Activated T-helper 1 cell treated with Interleukin-2 at 50 U/mL for 16 hours (primary cell): Measurements from ENCODE around the gene VLDLR.

Experiments used
- DNase-seq: peaks from one replicate; pipeline ENCODE4 v3.0.0-alpha.2; 2020; ENCODE audit warnings: low read depth

Gene VLDLR

DNA sequence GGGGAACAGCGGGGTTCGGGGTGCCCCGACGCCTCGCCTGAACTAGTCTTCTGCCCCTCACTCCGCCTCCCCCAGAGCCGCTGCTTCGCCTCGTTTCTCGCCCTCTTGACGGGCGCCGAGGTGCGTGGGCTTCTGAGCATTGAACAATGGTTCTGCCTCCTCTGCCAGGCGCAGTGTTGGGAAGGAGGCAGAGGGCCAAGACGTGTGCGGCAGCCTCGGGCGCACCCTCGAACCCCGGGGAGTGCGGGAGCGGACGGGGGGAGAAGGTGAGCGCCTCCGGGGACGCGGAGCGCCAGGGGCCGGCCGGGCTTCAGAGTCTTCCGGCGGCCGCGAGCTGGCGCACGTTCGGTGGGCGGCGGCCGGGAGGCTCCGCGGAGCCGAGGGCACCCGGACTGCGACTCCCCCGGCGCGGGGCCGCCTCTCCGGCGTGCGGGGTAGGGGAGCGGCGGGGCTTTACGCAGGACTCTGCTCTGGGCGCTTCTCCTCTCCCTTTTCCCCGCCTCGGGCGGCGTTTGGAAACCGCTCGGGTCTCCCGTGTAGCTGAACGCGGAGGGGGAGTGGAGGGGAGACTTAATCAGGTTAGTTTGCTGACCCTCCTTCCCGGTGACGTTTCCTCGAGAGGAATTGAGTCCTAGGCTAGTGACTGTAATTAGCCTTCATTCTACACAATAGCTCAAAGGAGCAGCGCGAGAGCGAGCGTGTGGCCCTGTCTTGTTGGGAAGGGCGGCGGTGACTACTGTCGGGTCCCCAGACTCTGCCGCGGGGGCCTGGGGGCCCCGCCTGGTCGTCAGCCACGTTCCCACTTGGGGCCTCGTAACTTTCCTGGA, 1.1 kb downstream of the VLDLR start:
- DNase-seq: no peak

DNA sequence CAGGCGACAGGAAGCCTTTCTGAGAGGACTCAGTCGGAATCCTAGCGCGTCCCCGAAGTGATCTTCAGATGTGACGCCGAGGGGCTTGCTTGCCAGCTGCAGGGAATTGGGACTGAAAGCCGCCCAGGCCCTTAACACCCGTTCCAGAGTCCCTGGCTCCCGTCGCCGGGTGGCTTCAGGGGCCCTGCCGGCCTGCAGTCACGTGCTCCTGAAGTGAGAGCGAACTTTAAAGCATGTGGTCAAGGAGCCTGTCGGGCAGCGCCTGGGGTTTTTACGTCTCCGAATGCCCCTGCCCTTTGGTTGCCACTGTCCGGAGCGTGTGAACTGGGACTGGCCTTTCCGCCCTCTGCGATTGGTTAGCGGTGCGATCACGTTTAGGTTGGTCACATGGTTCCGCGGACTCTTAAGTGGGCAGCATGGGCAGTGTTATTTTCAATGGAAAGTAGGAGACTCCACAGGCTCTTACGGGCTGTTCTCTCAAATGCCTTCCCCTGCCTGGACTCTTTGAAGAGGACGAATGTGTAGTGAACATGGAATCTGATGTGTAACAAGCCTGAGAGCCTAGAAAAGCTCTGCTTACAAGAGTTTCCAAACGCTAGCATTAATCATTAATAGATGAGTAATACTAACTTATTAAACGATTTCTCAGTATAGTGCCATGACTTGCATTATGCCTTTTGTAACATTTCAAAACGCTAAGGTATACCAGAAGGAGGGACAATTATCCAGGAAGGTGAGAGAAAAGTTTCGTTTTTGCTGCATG, 1.9 kb downstream of the VLDLR start:
- DNase-seq: no peak

DNA sequence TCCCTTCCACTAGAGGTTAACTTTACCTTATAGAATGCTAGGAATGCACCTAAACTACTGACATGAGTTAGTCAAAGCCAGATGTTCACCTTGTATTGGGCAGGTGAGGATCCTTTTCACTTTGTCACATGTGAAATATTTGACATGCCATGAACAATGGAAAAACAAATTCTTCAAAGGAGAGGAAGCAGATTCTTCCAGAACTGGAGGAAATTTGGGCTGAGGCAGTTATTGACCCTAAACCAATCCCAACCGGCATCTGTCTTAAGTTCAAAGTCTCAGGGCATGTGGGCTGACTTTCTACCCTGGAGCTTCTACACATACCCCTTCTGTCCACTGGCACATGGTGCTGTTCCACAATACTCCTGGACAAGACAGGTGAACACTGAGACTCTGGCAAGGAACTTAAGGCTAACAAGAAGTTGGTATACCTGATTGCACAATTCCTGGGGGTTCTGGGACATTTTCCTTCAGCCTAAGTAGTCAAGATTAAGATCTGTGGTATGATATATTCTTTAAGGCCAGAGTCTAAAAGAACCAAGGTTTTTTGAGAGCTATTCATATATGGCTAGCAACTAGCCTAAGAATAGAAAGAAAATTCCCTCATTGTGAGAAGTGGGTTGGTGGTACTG, 2.6 kb downstream of the VLDLR start:
- no peak for DNase-seq

DNA sequence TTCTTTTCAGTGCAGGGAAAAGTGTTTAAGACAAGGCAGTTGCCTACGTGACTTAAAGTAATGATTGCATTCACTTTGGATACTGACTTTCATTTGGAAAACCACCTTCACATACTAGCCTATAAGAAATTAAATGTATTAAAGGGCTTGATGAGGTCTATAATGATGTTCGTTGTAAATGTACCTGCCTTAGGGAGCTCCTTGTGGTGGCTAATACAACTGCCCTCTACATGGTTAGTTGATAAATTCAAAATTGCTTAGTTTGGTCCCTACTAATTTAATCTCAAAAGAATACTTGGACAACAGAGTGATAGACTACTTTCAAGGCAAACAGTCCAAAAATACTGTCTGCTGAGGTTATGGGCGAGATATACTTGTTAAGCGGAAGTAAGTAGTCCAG, 3.8 kb downstream of the VLDLR start:
- no peak for DNase-seq

DNA sequence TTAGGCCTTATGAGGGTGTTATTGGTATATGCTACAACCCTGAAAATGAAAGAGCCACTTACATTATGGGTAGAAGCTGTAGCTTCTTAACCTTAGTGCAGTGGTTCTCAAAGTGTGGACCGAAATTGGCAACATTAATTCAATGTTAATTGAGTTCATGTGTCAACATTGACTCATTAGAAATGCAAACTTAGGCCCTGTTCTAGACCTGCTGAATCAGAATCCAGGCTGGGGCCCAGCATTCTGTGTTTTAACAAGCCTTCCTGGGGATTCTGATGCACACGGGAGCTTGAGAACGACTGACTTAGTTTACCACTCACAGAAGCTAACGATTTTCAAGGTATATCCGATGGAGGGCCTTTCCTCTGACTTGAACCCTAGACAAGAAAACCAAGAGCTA, 7.3 kb downstream of the VLDLR start:
- DNase-seq: no peak

DNA sequence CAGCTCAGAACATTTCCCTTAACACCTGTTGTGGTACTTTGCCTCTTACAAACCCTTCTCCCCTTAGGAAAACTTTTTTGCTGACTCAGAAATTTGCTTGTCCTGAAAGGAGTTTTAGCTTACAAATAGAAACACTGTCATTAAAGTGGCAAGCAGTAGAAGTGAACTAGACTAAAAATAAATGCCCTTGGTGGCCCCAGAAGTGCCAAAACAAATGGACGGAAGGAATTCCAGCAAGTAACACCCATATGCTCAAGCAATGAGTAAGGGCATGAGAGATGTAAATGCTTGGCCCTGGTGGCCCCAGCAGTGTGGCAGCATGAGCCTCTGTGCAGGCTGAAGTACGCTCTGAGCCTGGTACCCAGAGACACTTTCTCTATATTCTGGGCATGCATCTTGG, 8.6 kb downstream of the VLDLR start:
- DNase-seq: no peak

DNA sequence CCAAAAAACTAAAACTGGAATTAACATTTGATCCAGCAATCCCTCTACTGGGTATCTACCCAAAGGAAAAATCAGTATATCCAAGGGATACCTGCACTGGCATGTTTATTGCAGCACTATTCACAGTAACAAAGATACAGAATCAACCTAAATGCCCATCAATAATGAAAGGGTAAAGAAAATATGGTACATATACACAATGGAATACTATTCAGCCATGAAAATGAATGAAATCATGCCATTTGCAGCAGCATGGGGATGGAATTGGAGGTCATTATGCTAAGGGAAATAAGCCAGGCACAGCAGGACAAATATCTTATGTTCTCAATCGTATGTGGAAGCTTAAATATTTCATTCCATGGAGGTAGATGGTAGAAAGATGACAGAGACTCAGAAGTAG, 9.7 kb downstream of the VLDLR start:
- DNase-seq: no peak

DNA sequence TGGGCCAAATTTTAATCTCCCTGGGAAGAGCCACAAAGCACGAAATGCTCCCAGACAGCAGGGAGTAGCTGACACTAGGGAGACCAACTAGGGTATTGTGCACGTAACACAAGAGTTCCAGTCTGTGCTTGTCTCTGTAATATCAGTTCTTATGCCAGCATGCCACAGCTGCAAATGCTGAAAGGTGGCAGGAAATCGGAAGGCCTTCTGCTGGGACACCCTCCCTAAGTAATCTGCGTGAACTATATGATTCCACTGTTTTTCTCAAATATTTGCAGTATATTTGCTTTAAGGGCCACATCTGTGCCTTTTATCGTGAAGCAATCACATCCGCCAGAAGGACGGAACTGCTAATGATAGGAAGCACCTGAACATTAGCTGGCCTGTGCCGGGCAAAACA, 12.6 kb downstream of the VLDLR start:
- no peak for DNase-seq

DNA sequence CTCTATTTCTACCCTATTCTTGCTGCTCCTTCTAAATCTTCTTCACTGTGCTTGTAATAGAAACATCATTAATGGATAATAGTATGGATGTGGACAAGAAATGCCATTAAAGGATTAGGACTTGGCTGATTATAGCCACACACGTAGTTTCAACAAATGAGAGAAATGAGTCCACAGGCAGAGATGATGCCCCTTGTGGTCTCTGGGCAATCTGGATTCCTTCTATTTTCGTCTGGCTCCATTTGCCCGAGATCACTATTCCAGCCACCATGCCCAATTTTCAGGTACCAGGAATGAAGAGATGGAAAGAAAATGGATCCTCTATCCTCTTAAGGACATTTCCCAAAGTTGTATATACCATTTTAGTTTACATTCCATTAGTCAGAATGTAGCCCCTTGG, 13.2 kb downstream of the VLDLR start:
- DNase-seq: no peak

DNA sequence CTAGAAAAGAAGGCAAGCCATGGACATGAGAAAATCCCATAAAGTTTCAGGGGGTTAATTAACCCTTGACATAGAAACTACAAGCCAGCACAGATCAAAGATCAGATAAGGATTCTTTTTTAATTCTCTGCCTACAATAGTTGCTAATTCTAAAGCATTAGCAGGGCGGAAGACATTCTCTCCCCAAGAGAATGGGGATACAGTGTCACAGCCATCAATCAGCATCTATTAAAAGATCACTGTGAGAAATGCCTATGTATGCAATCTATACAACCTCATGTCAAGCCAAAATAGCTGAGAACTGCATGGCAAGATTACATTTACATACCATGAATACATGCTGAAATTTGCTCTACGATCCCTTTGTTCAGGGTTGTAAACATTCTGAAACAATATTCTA, 14.3 kb downstream of the VLDLR start:
- DNase-seq: no peak

DNA sequence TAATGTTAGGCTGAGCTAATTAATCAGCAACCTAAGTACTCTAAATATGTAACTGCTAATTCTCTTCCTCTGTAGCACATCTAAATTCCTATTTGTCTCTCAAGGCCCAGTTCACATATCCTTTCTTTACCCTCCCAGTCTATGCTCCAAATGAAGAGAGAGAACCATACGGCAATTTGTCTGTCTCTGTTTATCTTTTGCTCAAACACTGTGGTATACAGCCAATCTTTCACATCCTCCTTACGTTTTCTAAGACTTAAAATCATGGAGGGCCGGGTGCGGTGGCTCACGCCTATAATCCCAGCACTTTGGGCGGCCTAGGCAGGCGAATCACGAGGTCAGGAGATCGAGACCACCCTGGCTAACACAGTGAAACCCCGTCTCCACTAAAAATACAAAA, 15.8 kb downstream of the VLDLR start:
- DNase-seq: no peak

DNA sequence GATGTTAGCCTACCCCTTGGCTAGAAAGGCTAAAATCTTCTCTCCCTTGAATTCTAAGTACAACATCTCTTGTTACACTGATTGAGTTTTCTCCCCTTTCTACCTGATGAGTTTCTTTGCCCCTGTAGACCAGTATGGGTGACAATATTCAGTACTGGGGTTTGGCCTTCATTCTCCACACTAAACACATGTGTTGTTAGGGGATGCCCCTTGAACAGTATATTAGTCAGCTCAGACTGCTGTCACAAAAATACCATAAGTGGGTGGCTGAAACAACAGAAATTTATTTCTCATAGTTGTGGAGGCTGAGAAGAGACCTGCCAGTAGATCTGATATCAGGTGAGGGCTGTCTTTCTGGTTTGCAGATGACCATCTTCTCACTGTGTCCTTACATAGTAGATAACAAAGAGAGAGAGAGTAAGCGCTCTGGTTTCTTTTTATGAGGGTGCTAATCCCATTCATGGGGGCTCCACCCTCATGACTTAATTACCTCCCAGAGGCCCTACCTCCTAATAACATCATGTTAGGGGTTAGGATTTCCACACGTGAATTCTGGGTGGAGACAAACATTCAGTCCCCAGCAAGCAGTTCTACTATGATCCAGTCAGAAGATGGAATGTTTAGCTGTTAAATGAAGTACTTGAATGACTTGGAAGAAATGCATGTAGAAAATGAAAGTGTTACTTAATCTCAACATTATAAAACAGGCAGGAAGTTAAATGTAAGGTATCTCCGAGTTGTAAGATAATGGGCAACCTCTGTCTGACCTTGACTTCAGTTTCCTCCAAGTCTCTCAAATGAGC, 17.5 kb downstream of the VLDLR start:
- DNase-seq: no peak

DNA sequence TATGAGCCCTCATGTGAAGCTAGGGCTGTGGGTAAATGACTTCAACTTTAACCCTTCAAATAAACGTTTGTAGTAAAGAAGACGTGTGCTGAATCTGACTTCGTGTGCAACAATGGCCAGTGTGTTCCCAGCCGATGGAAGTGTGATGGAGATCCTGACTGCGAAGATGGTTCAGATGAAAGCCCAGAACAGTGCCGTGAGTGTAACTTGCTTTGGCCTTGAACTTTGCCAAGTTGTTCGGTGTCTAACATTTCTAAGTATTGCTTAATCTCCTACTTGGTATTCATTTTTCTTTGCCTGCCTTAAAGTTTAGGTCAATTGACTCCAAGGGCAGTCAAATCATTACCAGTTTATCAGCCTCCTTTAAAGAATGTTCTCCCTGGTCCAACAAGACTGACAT, 18.2 kb downstream of the VLDLR start:
- no peak for DNase-seq

DNA sequence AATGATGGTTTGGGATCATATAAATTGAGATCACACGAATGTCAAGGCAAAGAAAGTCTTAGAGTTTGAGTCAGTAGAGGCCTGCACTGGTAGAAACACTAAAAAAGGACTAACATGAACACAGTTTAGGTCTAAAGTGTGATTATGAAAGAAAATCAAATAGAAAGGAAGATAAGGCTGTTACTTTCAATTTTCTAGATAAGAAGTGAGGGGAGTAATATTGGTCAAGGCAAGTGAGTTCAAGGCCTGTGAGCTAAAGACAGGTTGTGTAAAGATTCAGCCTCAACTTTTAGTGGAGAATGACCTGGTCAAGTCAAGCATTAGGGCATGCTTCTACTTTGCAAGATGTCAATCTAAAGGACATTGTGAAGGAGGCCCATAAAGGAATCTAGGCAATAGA, 19.0 kb downstream of the VLDLR start:
- DNase-seq: no peak

DNA sequence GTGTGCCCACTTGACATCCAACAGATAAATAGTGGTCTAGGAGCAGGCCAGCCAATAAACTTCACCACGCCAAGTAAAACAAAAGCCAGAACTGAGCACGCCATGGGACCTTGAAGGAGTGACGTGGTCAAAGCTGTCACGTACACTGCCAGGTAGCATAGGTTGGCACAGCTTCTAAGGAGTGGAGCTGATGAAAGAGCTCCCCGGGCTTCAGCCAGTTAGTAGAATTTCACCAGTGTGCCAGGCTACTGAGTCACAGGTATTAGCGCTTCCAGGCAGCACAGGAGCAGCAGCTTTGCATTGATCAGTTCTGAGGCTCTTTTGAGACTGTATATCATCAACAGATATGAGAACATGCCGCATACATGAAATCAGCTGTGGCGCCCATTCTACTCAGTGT, 19.4 kb downstream of the VLDLR start:
- DNase-seq: no peak

DNA sequence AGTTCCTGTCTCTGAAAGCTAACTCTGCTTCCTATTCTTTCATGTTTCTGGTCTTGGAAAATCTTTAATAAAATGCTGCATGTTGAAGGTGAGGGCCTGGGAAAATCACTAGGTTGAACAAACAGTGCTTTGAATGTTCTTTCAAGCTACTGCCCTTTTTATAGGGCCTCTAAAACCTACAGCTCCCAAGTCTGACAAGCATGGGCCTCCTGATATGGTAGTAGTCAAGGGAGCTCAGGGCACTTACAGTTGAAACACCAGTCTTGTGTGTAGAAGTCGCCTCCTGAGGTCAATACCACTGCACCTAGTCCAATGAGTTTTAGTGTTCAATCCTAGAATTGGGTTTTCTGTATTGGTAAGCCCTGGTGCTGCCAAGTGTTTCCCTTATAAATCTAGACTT, 20.5 kb downstream of the VLDLR start:
- DNase-seq: no peak

DNA sequence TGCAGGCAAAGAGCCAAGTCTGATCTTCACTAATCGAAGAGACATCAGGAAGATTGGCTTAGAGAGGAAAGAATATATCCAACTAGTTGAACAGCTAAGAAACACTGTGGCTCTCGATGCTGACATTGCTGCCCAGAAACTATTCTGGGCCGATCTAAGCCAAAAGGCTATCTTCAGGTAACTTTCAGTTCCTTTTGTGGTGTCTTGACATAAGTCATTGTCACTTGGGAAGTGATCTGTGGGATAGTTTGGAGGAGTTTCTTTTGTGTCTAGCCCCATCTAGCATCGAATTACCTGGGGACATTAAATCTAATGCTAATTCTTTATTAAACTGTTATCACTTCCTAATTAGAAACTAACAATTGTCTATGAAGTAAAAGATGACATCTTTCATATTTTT, 24.0 kb downstream of the VLDLR start:
- no peak for DNase-seq

DNA sequence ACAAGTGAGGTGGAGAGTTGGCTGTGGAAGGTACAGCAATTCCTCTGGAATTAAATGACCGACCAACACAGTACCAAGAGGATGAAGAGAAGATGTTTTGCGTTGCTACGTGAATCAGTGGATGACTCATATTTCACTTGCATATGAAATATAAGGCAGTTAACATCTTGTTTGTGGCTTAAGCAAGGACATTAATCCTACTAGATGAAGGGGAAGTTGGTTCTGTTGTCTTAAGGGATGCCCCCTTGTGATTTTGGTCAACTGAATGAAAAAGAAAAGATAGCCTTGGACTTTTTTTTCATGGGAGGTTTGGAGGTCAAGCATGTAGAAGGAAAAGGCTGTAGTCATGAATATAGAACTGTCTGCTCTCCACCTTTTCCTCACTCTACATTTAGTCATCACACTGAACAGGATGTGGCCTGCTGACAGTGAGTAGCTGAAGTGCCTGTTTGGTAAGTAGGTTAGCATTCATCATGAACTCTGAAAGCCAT, 33.9 kb downstream of the VLDLR start:
- DNase-seq: no peak

DNA sequence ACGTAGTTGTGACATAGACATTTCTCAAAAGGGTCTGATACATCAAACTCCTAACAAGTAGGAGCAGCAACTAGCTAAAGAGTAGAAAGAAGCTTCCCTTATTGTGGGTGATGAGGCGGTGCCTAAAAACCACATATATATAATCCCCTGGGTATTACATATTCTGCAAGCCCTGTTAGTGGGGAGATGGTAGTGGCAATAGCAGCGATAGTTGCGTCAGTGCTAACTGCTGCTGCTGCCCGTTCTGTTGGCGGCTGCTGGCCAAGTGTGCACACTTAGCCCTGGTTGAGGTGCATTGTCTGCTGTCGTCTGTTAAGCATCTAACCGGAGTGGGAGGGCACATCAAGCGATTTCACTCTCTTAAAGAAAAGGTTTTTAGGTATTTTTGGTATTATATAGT, 35.8 kb downstream of the VLDLR start:
- no peak for DNase-seq

DNA sequence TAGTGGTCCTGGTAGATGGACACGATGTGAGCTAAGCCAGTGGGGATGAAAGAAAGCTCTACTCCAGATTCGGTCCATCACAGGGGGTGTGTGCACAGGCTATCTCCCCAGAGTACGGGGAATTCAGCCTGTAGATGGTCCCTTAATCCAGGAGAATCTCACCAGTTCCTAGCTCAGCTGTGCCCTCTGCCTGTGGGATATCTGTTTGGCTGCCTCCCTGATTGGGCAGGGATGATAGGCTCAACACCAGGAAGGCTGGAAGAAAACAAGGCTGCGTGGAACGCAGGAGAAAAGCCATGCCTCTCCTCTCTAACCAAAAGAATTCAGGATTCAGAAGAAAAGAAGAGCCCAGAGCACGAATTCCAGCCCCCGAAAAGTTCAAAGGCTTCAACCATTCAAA, 40.9 kb downstream of the VLDLR start:
- no peak for DNase-seq

DNA sequence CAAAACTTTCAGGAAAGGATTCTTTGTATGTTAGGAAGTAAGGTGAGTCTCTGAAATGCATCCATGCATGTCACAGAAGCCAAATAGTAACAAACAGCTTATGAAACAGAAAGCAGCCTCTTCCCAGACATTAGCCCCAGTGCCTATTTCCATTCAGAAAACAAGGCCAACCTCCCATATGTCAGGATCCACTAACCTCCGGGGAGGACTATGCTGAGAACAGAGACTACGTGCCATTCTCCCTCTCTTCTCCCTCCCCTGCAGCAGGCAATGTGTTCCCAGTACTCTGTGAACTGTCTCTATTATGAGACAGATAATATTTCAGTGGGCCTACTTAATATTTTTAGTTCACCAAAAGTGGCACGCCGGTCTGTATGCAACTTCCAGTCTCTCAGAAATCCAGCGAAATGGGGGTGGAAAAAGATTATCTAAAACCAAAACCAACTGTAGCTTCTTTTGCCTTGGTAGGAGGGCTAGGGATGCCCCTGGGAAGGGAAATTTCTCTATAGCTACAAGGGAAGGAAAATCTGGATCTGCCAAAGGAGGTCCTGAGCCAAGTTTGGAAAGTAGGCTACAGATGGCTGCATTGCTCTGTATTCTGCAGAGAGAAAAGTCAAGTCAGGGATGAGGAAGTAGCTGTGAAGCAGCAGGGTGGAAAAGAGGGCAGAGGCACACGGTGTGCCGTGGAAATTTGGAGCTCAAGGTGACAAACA, 42.0 kb downstream of the VLDLR start:
- DNase-seq: no peak
